ENCODE data around the gene PATJ. TPM values are rescaled to one million over a fixed set of nuclear protein-coding genes. Genes with fewer than 3 reads are reported as not detected.
"Not testable (repeated sequence)": the region's sequence is repeated elsewhere in the genome, so short reads cannot be mapped to it uniquely, and the experiment has no call there.

PATJ gene
- total RNA-seq, 1 donor = 8.4 TPM

- DNase-seq (ENCODE audit: low read depth) = no peak
- TF ChIP-seq CTCF (IDR thresholded peaks at IDR 0.05; ENCODE audit: insufficient read depth, low read length) = no peak
- H3K4me3 ChIP-seq (ENCODE audit: low read depth, low read length) = no peak overlapping the region
These were observed 101.7 kb downstream of the PATJ start for GRCh38 chr1:61844006-61844405.

- H3K4me3 ChIP-seq (ENCODE audit: low read depth, low read length); DNase-seq (ENCODE audit: low read depth): not testable (repeated sequence)
These were observed 102.4 kb downstream of the PATJ start for GRCh38 chr1:61844664-61845063.

GRCh38 chr1:61851235-61851634, 109.0 kb downstream of the PATJ start:
- no peak for DNase-seq (ENCODE audit: low read depth)
- no peak for TF ChIP-seq CTCF (IDR thresholded peaks at IDR 0.05; ENCODE audit: insufficient read depth, low read length)
- no peak overlapping the region for H3K4me3 ChIP-seq (ENCODE audit: low read depth, low read length)

- peak; percentile 71 for TF ChIP-seq CTCF (IDR thresholded peaks at IDR 0.05; ENCODE audit: insufficient read depth, low read length)
- no peak overlapping the region for H3K4me3 ChIP-seq (ENCODE audit: low read depth, low read length)
- DNase-seq (ENCODE audit: low read depth) = peak; percentile 94
These were observed 109.8 kb downstream of the PATJ start for GRCh38 chr1:61851849-61852669.

- no peak for DNase-seq (ENCODE audit: low read depth)
- no peak overlapping the region for H3K4me3 ChIP-seq (ENCODE audit: low read depth, low read length)
- no peak for TF ChIP-seq CTCF (IDR thresholded peaks at IDR 0.05; ENCODE audit: insufficient read depth, low read length)
These were observed 110.4 kb downstream of the PATJ start for GRCh38 chr1:61852670-61853015.

- no peak overlapping the region for H3K4me3 ChIP-seq (ENCODE audit: low read depth, low read length)
- TF ChIP-seq CTCF (IDR thresholded peaks at IDR 0.05; ENCODE audit: insufficient read depth, low read length) = peak; percentile 51
- peak; percentile 66 for DNase-seq (ENCODE audit: low read depth)
These were observed 111.3 kb downstream of the PATJ start for GRCh38 chr1:61853583-61853982.

- DNase-seq (ENCODE audit: low read depth) = no peak
- H3K4me3 ChIP-seq (ENCODE audit: low read depth, low read length) = no peak overlapping the region
- TF ChIP-seq CTCF (IDR thresholded peaks at IDR 0.05; ENCODE audit: insufficient read depth, low read length) = no peak
These were observed 122.2 kb downstream of the PATJ start for GRCh38 chr1:61864489-61864888.

Measured in fibroblast of the aortic adventitia (primary cell).